H9 (cell line): Measurements from ENCODE around the gene OPN1SW. TPM values are rescaled to one million over a fixed set of nuclear protein-coding genes. Genes with fewer than 3 reads are reported as not detected.

ENCODE experiments used
- DNase-seq: peaks from one replicate; pipeline ENCODE4 v3.0.0-alpha.2; 2017
- H2AFZ ChIP-seq: one replicate; pipeline ENCODE4 v1.6.1; 2013; ENCODE audit warnings: mild to moderate bottlenecking, low read length, control low read depth, moderate library complexity
- H2AK5ac ChIP-seq: 2 replicates; pipeline ENCODE4 v1.6.1; 2013; ENCODE audit warnings: low read length, control low read depth, mixed read lengths; ENCODE audit not compliant: insufficient read length
- H2BK120ac ChIP-seq: one replicate; pipeline ENCODE4 v1.6.1; 2013; ENCODE audit warnings: low read depth, mild to moderate bottlenecking, low read length, control low read depth, inconsistent platforms; ENCODE audit not compliant: poor library complexity, severe bottlenecking
- H2BK12ac ChIP-seq: 2 replicates; pipeline ENCODE4 v1.6.1; 2013; ENCODE audit warnings: low read length, control low read depth, mixed read lengths, low read depth; ENCODE audit not compliant: insufficient read length
- H2BK15ac ChIP-seq: 2 replicates; pipeline ENCODE4 v1.6.1; 2013; ENCODE audit warnings: low read depth, low read length, control low read depth
- H2BK20ac ChIP-seq: one replicate; pipeline ENCODE4 v1.6.1; 2013; ENCODE audit warnings: low read depth, mild to moderate bottlenecking, low read length, control low read depth, inconsistent platforms; ENCODE audit not compliant: poor library complexity, severe bottlenecking
- H2BK5ac ChIP-seq: 2 replicates; pipeline ENCODE4 v1.6.1; 2013; ENCODE audit warnings: low read length, control low read depth, mixed read lengths; ENCODE audit not compliant: insufficient read length
- H3K14ac ChIP-seq: 2 replicates; pipeline ENCODE4 v1.6.1; 2013; ENCODE audit warnings: low read length, control low read depth; ENCODE audit not compliant: insufficient read depth
- H3K18ac ChIP-seq: 2 replicates; pipeline ENCODE4 v1.6.1; 2013; ENCODE audit warnings: low read depth, mild to moderate bottlenecking, mixed read lengths, low read length, control low read depth; ENCODE audit not compliant: insufficient read length
- H3K23ac ChIP-seq: 2 replicates; pipeline ENCODE4 v1.6.1; 2013; ENCODE audit warnings: low read length, control low read depth, mixed read lengths, low read depth; ENCODE audit not compliant: insufficient read length
- H3K23me2 ChIP-seq: 2 replicates; pipeline ENCODE4 v1.6.1; 2013; ENCODE audit warnings: low read depth, mild to moderate bottlenecking, mixed read lengths, low read length, control low read depth; ENCODE audit not compliant: insufficient read length, poor library complexity, severe bottlenecking
- H3K27ac ChIP-seq: 2 replicates; pipeline ENCODE4 v1.5.1; 2013; ENCODE audit warnings: low read length, control low read depth, mixed read lengths, low read depth; ENCODE audit not compliant: insufficient read length
- H3K27me3 ChIP-seq: 2 replicates; pipeline ENCODE4 v1.6.1; 2013; ENCODE audit warnings: low read length, control low read depth, inconsistent platforms; ENCODE audit not compliant: insufficient read depth
- H3K4ac ChIP-seq: 2 replicates; pipeline ENCODE4 v1.6.1; 2013; ENCODE audit warnings: low read depth, mild to moderate bottlenecking, control low read depth, inconsistent platforms, low read length, moderate library complexity
- H3K4me1 ChIP-seq: 2 replicates; pipeline ENCODE4 v1.6.1; 2013; ENCODE audit warnings: low read length, control low read depth, inconsistent platforms; ENCODE audit not compliant: insufficient read depth
- H3K4me2 ChIP-seq: 2 replicates; pipeline ENCODE4 v1.6.1; 2013; ENCODE audit warnings: low read length, control low read depth, mixed read lengths; ENCODE audit not compliant: insufficient read length, insufficient read depth
- H3K56ac ChIP-seq: 2 replicates; pipeline ENCODE4 v1.6.1; 2013; ENCODE audit warnings: low read depth, mild to moderate bottlenecking, mixed read lengths, low read length, control low read depth; ENCODE audit not compliant: insufficient read length
- H3K79me1 ChIP-seq: 2 replicates; pipeline ENCODE4 v1.6.1; 2013; ENCODE audit warnings: low read depth, mild to moderate bottlenecking, moderate library complexity, low read length, control low read depth, inconsistent platforms; ENCODE audit not compliant: insufficient read depth, poor library complexity, severe bottlenecking
- H3K79me2 ChIP-seq: 2 replicates; pipeline ENCODE4 v1.6.1; 2013; ENCODE audit warnings: low read length, control low read depth, inconsistent platforms; ENCODE audit not compliant: insufficient read depth
- H3K9ac ChIP-seq: 2 replicates; pipeline ENCODE4 v1.6.1; 2013; ENCODE audit warnings: low read length, control low read depth, mixed read lengths; ENCODE audit not compliant: insufficient read length; ENCODE audit errors: extremely low read depth
- H3K9me3 ChIP-seq: one replicate; pipeline ENCODE4 v1.6.1; 2013; ENCODE audit warnings: low read depth, low read length, inconsistent platforms; ENCODE audit not compliant: control insufficient read depth
- H3T11ph ChIP-seq: one replicate; pipeline ENCODE4 v1.6.1; 2013; ENCODE audit warnings: mild to moderate bottlenecking, low read length, control low read depth, inconsistent platforms
- H4K20me1 ChIP-seq: one replicate; pipeline ENCODE4 v1.6.1; 2013; ENCODE audit not compliant: control insufficient read depth, insufficient read length, insufficient read depth
- H4K5ac ChIP-seq: 2 replicates; pipeline ENCODE4 v1.6.1; 2013; ENCODE audit warnings: low read depth, mild to moderate bottlenecking, mixed read lengths, low read length, control low read depth; ENCODE audit not compliant: insufficient read length
- H4K8ac ChIP-seq: replicated peaks from 2 replicates; pipeline ENCODE4 v1.6.1; 2013; ENCODE audit warnings: low read length, control low read depth, mixed read lengths, low read depth; ENCODE audit not compliant: insufficient read length
- H4K91ac ChIP-seq: 2 replicates; pipeline ENCODE4 v1.6.1; 2013; ENCODE audit warnings: low read depth, mild to moderate bottlenecking, moderate library complexity, mixed read lengths, low read length, control low read depth; ENCODE audit not compliant: insufficient read length
- H3K27ac Mint-ChIP-seq, 3 experiments: 2 replicates in 2 of 3; 3 replicates in 1 of 3; pipeline ENCODE4 v1.8.0; 2020 to 2021; ENCODE audit warnings: mixed read lengths in 3 of 3, mild to moderate bottlenecking in 1 of 3, moderate library complexity in 1 of 3
- H3K27me3 Mint-ChIP-seq: 2 replicates; pipeline ENCODE4 v1.8.0; 2021; ENCODE audit warnings: low read depth, mild to moderate bottlenecking, moderate library complexity, mixed read lengths
- H3K36me3 Mint-ChIP-seq, 3 experiments: 2 replicates in 2 of 3; 3 replicates in 1 of 3; pipeline ENCODE4 v1.8.0; 2020 to 2021; ENCODE audit warnings: low read depth in 3 of 3, mixed read lengths in 3 of 3; ENCODE audit not compliant: insufficient read depth in 1 of 3
- H3K4me1 Mint-ChIP-seq, 2 experiments: 2 replicates each; pipeline ENCODE4 v1.8.0; 2020; ENCODE audit warnings: mixed read lengths in 2 of 2
- H3K4me3 Mint-ChIP-seq, 2 experiments: 2 replicates in 1 of 2; 3 replicates in 1 of 2; pipeline ENCODE4 v1.8.0; 2020 to 2021; ENCODE audit warnings: mild to moderate bottlenecking in 2 of 2, mixed read lengths in 2 of 2, moderate library complexity in 1 of 2
- H3K9me3 Mint-ChIP-seq, 2 experiments: 2 replicates in 1 of 2; 3 replicates in 1 of 2; pipeline ENCODE4 v1.8.0; 2020; ENCODE audit warnings: mild to moderate bottlenecking in 2 of 2, mixed read lengths in 2 of 2, moderate library complexity in 1 of 2
- CTCF ChIP-seq: fragments of 200-600 bp; sonication (generic); conservative IDR thresholded peaks from 3 replicates; pipeline ENCODE4 v1.8.0; 2021; ENCODE audit warnings: antibody characterized with exemption, mild to moderate bottlenecking
- WGBS: extraction: QIAGEN DNeasy Blood & Tissue Kit; methylation state at CpG from one replicate; pipeline ENCODE4 v1.1.7; 2013; ENCODE audit warnings: missing lambda C conversion rate, low lambda C conversion rate, mixed read lengths; ENCODE audit not compliant: insufficient read length; ENCODE audit errors: extremely low coverage; 5-methylcytosine and 5-hydroxymethylcytosine counted together
- total RNA-seq: library from RNA; stranded (reverse); gene quantifications from 2 replicates; pipeline ENCODE4 v1.2.1, GENCODE V29; 2021

OPN1SW gene
- total RNA-seq, 1 experiment from 2014 or later = not detected

DNA sequence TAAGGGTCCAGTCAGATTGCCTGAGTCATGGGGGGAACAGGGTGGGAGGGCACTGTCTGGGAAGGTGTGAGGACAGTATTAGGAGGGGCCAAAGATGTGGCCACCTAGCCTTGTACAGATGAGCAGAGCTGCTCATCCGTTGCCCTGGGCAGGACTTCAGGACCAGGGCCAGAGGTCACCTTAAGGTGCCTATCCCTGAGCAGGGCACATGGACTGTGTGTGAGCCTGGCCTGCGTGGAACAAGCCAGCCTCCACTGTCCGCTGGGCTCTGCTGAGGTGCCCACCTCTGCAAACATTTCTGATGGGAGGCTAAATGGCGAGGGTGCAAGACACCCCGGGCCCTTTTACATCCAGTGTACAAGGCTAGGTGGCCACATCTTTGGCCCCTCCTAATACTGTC is 3.4 kb upstream of the OPN1SW start:
- H3K27ac Mint-ChIP-seq = no peak overlapping the region
- H3K18ac ChIP-seq = no peak overlapping the region
- H3K36me3 Mint-ChIP-seq = peaks cover 5% of the 10 kb centered on the region in 3 experiments; a peak in 4 of 7 replicates
- no peak overlapping the region for H4K8ac ChIP-seq
- no peaks in the 10 kb centered on the region for H3K9me3 ChIP-seq
- no peak overlapping the region for H2BK15ac ChIP-seq
- H4K91ac ChIP-seq = no peak overlapping the region
- no peak overlapping the region for H3K23ac ChIP-seq
- peaks cover 12 to 20% of the 10 kb centered on the region in 2 experiments for H3K4me1 Mint-ChIP-seq
- no peak overlapping the region for H3K9ac ChIP-seq
- peaks cover 13 to 14% of the 10 kb centered on the region in 2 experiments for H3K9me3 Mint-ChIP-seq
- H2BK20ac ChIP-seq = no peak overlapping the region
- no peak overlapping the region for H3T11ph ChIP-seq
- DNase-seq = no peak
- H3K79me1 ChIP-seq = no peaks in the 10 kb centered on the region
- H3K56ac ChIP-seq = no peak overlapping the region
- H2AK5ac ChIP-seq = no peak overlapping the region
- no peak for TF ChIP-seq CTCF
- H3K27ac ChIP-seq = no peak overlapping the region
- WGBS = no CpG with 5 or more reads among the region's 5 CpGs
- H2BK120ac ChIP-seq = no peak overlapping the region
- H3K4ac ChIP-seq = no peak overlapping the region
- no peak overlapping the region for H2BK12ac ChIP-seq
- H3K14ac ChIP-seq = no peak overlapping the region
- no peak overlapping the region for H3K4me3 Mint-ChIP-seq
- no peak overlapping the region for H2BK5ac ChIP-seq
- H3K79me2 ChIP-seq = no peaks in the 10 kb centered on the region
- H4K20me1 ChIP-seq = no peaks in the 10 kb centered on the region
- no peaks in the 10 kb centered on the region for H3K27me3 ChIP-seq
- H3K23me2 ChIP-seq = peaks cover 6% of the 10 kb centered on the region
- 0 out of 2 replicates have a peak, but pooled peaks cover 5% of the 10 kb centered on the region for H3K4me1 ChIP-seq
- no peak overlapping the region for H2AFZ ChIP-seq
- H3K27me3 Mint-ChIP-seq = peaks cover 18% of the 10 kb centered on the region
- no peak overlapping the region for H3K4me2 ChIP-seq
- no peak overlapping the region for H4K5ac ChIP-seq
